OCI-LY1 (cell line): ENCODE measurements around the gene ZNF649.
"Not testable (repeated sequence)": the region's sequence is repeated elsewhere in the genome, so short reads cannot be mapped to it uniquely, and the experiment has no call there.

Experiments
- H2AFZ ChIP-seq: fragments of 200-600 bp; sonication (generic), shearing (Covaris generic); 2 replicates; pipeline ENCODE4 v1.6.0; 2014; ENCODE audit warnings: antibody characterized with exemption, mild to moderate bottlenecking, low read length
- H3F3A ChIP-seq: fragments of 200-600 bp; sonication (generic), shearing (Covaris generic); 2 replicates; pipeline ENCODE4 v1.6.0; 2014; ENCODE audit warnings: mild to moderate bottlenecking, antibody characterized with exemption, low read length, moderate library complexity; ENCODE audit not compliant: insufficient read depth
- H3K27ac ChIP-seq: fragments of 200-600 bp; sonication (generic); 2 replicates; pipeline ENCODE4 v1.5.1; 2014; ENCODE audit warnings: low read length, mixed run types, mild to moderate bottlenecking, low read depth; ENCODE audit not compliant: poor library complexity, severe bottlenecking
- H3K27me3 ChIP-seq: fragments of 200-600 bp; sonication (generic); 2 replicates; pipeline ENCODE4 v1.6.0; 2014; ENCODE audit warnings: antibody characterized with exemption, mild to moderate bottlenecking, low read length, moderate library complexity; ENCODE audit not compliant: insufficient read depth
- H3K36me3 ChIP-seq: fragments of 200-600 bp; sonication (generic); 2 replicates; pipeline ENCODE4 v1.6.1; 2014; ENCODE audit warnings: mild to moderate bottlenecking, antibody characterized with exemption, low read length, moderate library complexity, mixed read lengths; ENCODE audit not compliant: insufficient read depth
- H3K4me1 ChIP-seq: fragments of 200-600 bp; sonication (generic); 2 replicates; pipeline ENCODE4 v1.5.1; 2014; ENCODE audit warnings: mild to moderate bottlenecking, low read length, moderate library complexity; ENCODE audit not compliant: insufficient read depth, severe bottlenecking
- H3K4me2 ChIP-seq: fragments of 200-600 bp; sonication (generic), shearing (Covaris generic); 2 replicates; pipeline ENCODE4 v1.6.1; 2014; ENCODE audit warnings: low read length
- H3K4me3 ChIP-seq: fragments of 200-600 bp; sonication (generic); 2 replicates; pipeline ENCODE4 v1.5.1; 2014; ENCODE audit warnings: low read length, low read depth, mild to moderate bottlenecking, mixed read lengths; ENCODE audit not compliant: poor library complexity, severe bottlenecking
- H3K79me2 ChIP-seq: fragments of 200-600 bp; shearing (Covaris generic); 2 replicates; pipeline ENCODE4 v1.6.1; 2016; ENCODE audit warnings: mixed run types, low read length, mixed read lengths; ENCODE audit not compliant: insufficient read depth
- H3K9ac ChIP-seq: fragments of 200-600 bp; sonication (generic), shearing (Covaris generic); 2 replicates; pipeline ENCODE4 v1.6.1; 2014; ENCODE audit warnings: mild to moderate bottlenecking, low read length, mixed read lengths
- H3K9me2 ChIP-seq: fragments of 200-600 bp; sonication (generic), shearing (Covaris generic); 2 replicates; pipeline ENCODE4 v1.6.1; 2014; ENCODE audit warnings: low read depth, mild to moderate bottlenecking, low read length, mixed read lengths
- H3K9me3 ChIP-seq: fragments of 200-600 bp; shearing (Covaris generic); 2 replicates; pipeline ENCODE4 v1.6.1; 2014; ENCODE audit warnings: low read length, mixed read lengths
- H4K20me1 ChIP-seq: fragments of 200-600 bp; sonication (generic), shearing (Covaris generic); 2 replicates; pipeline ENCODE4 v1.6.0; 2016; ENCODE audit warnings: mild to moderate bottlenecking, low read length; ENCODE audit not compliant: insufficient read depth
- CTCF ChIP-seq: fragments of 200-600 bp; sonication (generic), shearing (Covaris generic); IDR thresholded peaks from 2 replicates; pipeline ENCODE4 v1.5.1; 2017; ENCODE audit warnings: mild to moderate bottlenecking, antibody characterized with exemption, low read length, moderate library complexity, mixed read lengths
- EZH2 ChIP-seq: fragments of 200-600 bp; sonication (generic), shearing (Covaris generic); IDR thresholded peaks from 2 replicates; pipeline ENCODE4 v1.8.0; 2017; ENCODE audit warnings: borderline replicate concordance, mixed run types, mild to moderate bottlenecking, antibody characterized with exemption, low read length, moderate library complexity, mixed read lengths

The ZNF649 gene

GRCh38 chr19:51915324-51915867, 10.6 kb upstream of the ZNF649 start:
- peaks cover 48% of the 10 kb centered on the region for H3K9me3 ChIP-seq
- H3K4me2 ChIP-seq = no peak overlapping the region
- no peak overlapping the region for H3K4me3 ChIP-seq

GRCh38 chr19:51907981-51908380, 3.2 kb upstream of the ZNF649 start:
- H3K9me2 ChIP-seq, H3K27ac ChIP-seq, H3K27me3 ChIP-seq, H3F3A ChIP-seq, H4K20me1 ChIP-seq, H3K4me1 ChIP-seq, H3K4me3 ChIP-seq, H3K9ac ChIP-seq, H3K4me2 ChIP-seq, H2AFZ ChIP-seq: not testable (repeated sequence)
- peaks cover 11% of the 10 kb centered on the region for H3K79me2 ChIP-seq
- peaks cover 13% of the 10 kb centered on the region for H3K36me3 ChIP-seq
- H3K9me3 ChIP-seq = peaks cover 14% of the 10 kb centered on the region

More at GRCh38 chr19:51915324-51915867, 10.6 kb upstream of the ZNF649 start:
- Histone ChIP-seq H2AFZ (no peak overlapping the region), H3K27me3 (no peaks in the 10 kb centered on the region), H3K4me1 (no peaks in the 10 kb centered on the region), H3K36me3 (no peaks in the 10 kb centered on the region), H3K27ac (no peak overlapping the region), H3K9me2 (no peaks in the 10 kb centered on the region), H4K20me1 (no peaks in the 10 kb centered on the region), H3K79me2 (no peaks in the 10 kb centered on the region), H3F3A (no peaks in the 10 kb centered on the region), H3K9ac (no peak overlapping the region)
- TF ChIP-seq EZH2 = no peak

- not testable (repeated sequence) for H3F3A ChIP-seq, H3K4me2 ChIP-seq, H3K9me2 ChIP-seq, H2AFZ ChIP-seq, H4K20me1 ChIP-seq, H3K27me3 ChIP-seq, H3K27ac ChIP-seq, H3K4me3 ChIP-seq, H3K4me1 ChIP-seq, H3K9ac ChIP-seq
- Histone ChIP-seq H3K36me3 (peaks cover 31% of the 10 kb centered on the region), H3K79me2 (peaks cover 24% of the 10 kb centered on the region), H3K9me3 (peaks cover 17% of the 10 kb centered on the region)
Observed at GRCh38 chr19:51906108-51906507, 1.3 kb upstream of the ZNF649 start.

- not testable (repeated sequence) for H4K20me1 ChIP-seq, H3K27ac ChIP-seq, H3K27me3 ChIP-seq, H2AFZ ChIP-seq, H3K4me3 ChIP-seq, H3K9me2 ChIP-seq, H3K4me1 ChIP-seq, H3K4me2 ChIP-seq, H3F3A ChIP-seq, H3K9ac ChIP-seq
- H3K36me3 ChIP-seq = peaks cover 35% of the 10 kb centered on the region
- peaks cover 24% of the 10 kb centered on the region for H3K79me2 ChIP-seq
- H3K9me3 ChIP-seq = peaks cover 21% of the 10 kb centered on the region
Observed at GRCh38 chr19:51905639-51906038, 822 bp upstream of the ZNF649 start.

- no peak overlapping the region for H3K9ac ChIP-seq
- no peaks in the 10 kb centered on the region for H3K9me2 ChIP-seq
- no peak overlapping the region for H3K4me2 ChIP-seq
- no peak overlapping the region for H3K27ac ChIP-seq
- TF ChIP-seq CTCF (no peak), EZH2 (no peak)
- peaks cover 26% of the 10 kb centered on the region for H3K9me3 ChIP-seq
- H2AFZ ChIP-seq = no peak overlapping the region
- peaks cover 40% of the 10 kb centered on the region for H3K36me3 ChIP-seq
- no peaks in the 10 kb centered on the region for H3K27me3 ChIP-seq
- H3K79me2 ChIP-seq = peaks cover 24% of the 10 kb centered on the region
- no peaks in the 10 kb centered on the region for H4K20me1 ChIP-seq
- H3K4me1 ChIP-seq = peaks cover 7% of the 10 kb centered on the region
- no peaks in the 10 kb centered on the region for H3F3A ChIP-seq
- H3K4me3 ChIP-seq = peak overlapping the region; percentile 94
Observed at GRCh38 chr19:51905206-51905605, 389 bp upstream of the ZNF649 start.
